Measurements from ENCODE around the gene CLIP4.
"Not testable (repeated sequence)": the region's sequence is repeated elsewhere in the genome, so short reads cannot be mapped to it uniquely, and the experiment has no call there.

The CLIP4 gene

GRCh38 chr2:29100564-29100963 is 14.7 kb upstream of the CLIP4 start:
- no peak for DNase-seq (ENCODE audit: low spot score)

- DNase-seq (ENCODE audit: low spot score) = no peak
Measured at GRCh38 chr2:29104688-29105087, 10.5 kb upstream of the CLIP4 start.

GRCh38 chr2:29105375-29105774 is 9.8 kb upstream of the CLIP4 start:
- no peak for DNase-seq (ENCODE audit: low spot score)

- DNase-seq (ENCODE audit: low spot score) = no peak
Measured at GRCh38 chr2:29106256-29106655, 9.0 kb upstream of the CLIP4 start.

DNA sequence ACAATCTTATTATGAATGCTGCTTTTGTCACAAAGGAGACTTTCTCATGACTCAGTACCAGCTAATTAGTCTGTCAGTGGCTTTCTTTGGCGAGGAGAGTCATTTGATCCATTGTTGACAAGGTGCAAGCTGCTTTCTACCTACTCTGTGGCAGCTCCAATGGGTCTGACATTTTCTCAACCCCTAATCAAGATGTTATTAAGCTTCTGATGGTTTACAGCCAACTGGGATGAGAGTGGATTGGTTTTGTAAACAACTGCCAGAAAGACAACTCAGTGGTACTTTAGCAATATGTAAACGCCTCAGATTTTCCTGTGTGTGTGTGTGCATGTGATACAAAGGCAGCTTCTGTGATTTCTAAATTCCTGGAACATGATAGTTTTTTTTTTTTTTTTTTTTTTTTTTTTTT is 8.2 kb upstream of the CLIP4 start:
- DNase-seq (ENCODE audit: low spot score) = peak; percentile 42

DNA sequence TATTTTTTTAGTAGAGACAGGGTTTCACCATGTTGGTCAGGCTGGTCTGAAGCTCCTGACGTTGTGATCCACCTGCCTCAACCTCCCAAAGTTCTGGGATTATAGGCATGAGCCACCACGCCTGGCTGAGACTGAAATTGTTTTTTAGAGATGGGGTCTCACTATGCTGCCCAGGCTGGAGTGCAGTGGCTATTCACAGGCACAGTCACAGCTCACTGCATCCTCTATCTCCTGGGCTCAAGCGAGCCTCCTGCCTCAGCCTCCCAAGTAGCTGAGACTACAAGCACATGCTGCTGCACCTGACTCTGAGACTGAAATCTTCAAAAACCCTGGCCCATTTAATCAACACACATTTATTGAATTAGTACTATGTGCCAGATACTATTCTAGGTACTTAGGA is 7.7 kb upstream of the CLIP4 start:
- not testable (repeated sequence) for DNase-seq (ENCODE audit: low spot score)

DNA sequence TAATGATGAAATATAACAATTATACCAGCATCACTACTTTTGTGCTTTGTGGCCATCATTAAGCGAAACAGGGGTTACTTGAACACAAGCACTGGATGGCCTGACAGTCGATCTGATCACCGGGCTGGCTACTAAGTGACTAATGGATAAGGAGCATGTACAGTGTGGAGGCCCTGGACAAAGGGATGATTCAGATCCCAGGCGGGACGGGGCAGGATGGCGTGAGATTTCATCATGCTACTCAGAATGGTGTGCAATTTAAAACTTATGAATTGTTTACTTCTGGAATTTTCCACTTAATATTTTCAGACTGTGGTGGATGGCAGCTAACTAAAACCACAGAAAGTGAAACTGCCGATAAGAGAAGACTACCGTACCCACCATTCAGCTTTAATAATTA is 7.0 kb upstream of the CLIP4 start:
- DNase-seq (ENCODE audit: low spot score) = peak; percentile 78

- DNase-seq (ENCODE audit: low spot score) = no peak
Measured at GRCh38 chr2:29109246-29109645, 6.0 kb upstream of the CLIP4 start.

GRCh38 chr2:29110916-29111535 is 4.2 kb upstream of the CLIP4 start:
- DNase-seq (ENCODE audit: low spot score) = no peak

GRCh38 chr2:29112379-29112778 is 2.8 kb upstream of the CLIP4 start:
- no peak for DNase-seq (ENCODE audit: low spot score)

- DNase-seq (ENCODE audit: low spot score) = no peak
Measured at GRCh38 chr2:29113027-29113686, 2.1 kb upstream of the CLIP4 start.

DNA sequence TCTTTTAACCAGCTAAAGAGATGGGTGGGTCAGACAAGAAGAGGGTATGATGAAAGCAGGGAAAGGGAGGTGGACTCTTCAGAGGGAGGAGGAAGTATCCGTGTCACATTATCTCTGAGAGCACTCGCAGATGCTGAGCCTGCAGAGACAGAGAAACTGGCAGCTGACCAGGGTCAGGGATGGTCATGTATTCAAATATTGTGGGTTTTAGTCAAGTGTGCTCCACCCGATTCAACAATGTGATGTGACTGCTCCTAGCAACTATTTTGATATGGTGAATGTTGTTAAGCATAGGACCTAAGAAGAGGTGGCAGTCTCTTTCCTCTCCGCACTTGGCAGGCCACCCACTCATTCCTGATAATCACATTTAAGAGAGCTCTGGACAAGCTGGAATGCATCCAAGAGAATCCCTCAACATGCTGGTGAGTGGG is 1.3 kb upstream of the CLIP4 start:
- no peak for DNase-seq (ENCODE audit: low spot score)

DNA sequence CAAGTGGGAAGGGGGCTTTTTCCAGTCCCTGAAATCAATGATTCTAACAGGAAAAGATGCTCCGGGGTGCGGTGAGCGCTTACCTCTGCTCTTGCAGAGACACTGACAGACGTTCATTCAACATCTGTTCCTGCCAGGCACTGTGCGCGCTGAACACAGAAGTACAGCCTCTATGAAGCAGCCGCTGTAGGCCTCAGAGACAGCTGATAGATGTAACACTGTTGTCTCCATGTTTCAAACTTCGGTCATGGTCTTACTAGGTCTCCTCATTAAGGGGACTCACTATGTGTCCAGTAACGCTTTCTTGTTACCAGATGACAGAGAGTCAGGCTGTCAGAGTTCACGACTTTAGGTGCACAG is 649 bp upstream of the CLIP4 start:
- no peak for DNase-seq (ENCODE audit: low spot score)

DNA sequence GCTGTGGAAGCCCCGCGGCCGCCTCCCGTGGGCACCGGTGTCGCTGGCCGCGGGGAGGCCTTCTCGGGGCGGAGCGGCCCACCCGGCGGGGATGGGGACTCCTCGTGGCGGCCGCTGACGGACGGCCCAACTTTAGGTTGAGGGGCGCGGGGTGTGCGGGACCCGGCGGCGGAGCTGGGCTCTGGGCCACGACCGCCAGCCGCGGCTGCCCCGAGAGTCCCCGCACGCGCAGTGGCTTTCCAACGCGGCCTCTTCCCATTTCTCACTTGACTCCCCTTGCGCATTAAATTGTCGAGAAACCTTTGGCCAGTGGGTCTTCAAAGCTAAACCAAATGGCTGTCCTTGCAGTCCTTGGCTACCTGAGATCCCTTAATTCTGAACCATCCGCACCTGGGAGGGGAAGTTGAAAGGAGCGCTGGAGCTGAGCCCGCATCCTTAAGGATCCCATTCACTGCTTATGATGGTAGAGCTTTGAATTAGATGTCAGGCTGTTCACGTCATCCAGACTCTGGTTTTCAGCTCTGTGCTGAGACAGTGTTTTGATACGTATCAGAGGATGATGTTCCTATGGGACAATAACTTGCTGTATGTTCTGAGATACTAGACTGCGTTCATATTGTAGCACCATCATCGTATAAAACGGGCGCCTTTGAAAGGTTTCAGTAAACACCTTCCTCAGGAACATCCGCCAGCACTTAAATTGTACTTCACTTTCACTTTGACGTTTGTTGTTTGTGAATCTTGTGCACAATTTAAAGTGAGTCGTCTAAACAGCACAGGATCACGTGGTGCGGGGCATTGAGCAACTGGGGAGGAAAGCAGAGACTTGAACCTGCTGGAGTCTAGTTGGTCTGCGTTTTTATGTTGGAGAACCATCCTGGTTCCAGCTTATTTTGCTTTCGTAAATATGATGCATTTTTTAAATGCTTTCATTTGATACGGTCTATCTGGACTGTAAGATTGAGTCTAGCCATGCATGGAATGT is 874 bp downstream of the CLIP4 start:
- peak; percentile 44 for DNase-seq (ENCODE audit: low spot score)

GRCh38 chr2:29117636-29118303 is 2.6 kb downstream of the CLIP4 start:
- peak; percentile 61 for DNase-seq (ENCODE audit: low spot score)

DNA sequence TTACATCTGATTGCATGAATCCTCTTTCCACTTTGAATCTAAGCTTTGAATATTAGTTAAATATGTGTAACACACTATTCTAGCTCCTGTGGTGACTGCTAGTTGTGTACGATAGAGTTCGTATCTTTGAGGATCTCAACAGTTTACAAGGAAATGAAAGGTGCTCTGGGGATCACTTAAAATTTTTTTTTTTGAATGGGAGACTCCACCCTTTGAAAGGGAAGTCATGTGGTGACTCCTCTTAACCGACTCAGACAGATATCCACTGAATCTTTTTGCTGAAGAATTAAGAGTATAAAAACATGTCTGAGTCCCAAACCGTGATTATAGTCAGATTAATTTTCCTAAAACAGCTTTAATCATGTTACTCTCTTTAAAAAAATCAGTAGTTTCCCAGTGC is 4.0 kb downstream of the CLIP4 start:
- no peak for DNase-seq (ENCODE audit: low spot score)

- no peak for DNase-seq (ENCODE audit: low spot score)
Measured at GRCh38 chr2:29120846-29121245, 5.6 kb downstream of the CLIP4 start.

DNA sequence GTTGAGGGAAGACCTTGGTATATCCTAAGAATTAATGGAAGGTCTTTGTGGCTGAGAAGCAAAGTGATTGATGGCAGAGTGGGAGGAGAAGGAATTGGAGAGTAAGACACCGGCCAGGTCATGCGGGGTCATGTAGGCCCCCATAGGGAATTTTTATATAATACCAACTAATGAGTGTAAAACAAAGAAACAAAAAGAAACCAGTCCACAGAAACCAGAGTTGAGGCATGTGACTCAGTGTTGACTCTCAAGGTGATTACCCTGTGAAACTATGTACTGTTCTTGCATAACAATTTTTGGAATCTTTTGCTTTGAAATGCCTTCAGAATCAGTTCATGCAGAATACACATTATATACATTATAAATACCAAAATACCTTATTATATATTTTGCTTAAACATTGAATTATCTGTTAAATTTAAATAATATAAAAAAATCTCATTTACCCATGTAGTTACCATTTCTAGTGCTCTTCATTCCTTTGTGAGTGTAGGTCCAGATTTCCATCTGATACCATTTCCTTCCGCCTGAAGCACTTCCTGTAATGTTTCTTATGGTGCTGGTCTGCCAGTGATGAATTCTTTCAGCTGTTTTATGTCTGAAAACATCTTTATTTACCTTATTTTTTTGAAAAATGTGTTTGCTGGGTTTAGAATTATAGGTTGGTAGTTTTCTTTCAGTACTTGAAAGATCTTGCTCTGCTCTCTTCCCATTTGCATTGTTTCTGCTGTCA is 8.6 kb downstream of the CLIP4 start:
- no peak for DNase-seq (ENCODE audit: low spot score)

GRCh38 chr2:29124504-29124903 is 9.3 kb downstream of the CLIP4 start:
- no peak for DNase-seq (ENCODE audit: low spot score)

DNA sequence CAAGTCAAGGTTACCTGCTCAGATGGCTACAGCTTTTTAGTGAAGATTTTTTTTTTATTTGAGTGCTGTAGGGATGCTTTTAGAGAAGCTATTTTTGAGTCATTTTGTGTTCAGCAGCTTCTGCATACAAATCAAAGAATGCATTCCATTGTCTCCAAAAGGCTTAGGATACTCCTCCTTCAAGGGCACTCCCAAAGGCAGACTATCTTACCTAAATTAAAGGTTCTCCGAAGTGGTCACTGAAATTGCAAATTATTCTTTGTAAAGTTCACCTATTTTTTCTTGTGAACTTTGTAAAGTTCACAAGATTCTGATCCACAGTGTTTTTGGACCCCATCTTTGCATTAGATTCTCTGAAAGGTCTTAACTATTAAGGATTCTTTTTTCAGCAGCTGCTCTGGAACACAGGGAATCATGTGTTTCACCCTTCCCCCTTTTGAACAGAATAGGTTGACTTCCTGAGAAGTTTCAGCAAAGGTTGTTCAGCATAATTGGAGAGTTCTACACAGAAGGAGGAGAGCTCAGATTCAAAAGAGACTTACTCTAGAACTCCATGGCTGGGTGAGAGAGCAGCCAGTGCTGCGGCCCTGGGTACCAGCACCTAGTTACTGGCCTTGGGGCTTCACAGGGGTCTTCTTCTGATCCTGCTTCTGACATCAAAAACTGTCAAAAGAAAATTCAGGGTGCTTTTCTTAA is 14.5 kb downstream of the CLIP4 start:
- no peak for DNase-seq (ENCODE audit: low spot score)

DNA sequence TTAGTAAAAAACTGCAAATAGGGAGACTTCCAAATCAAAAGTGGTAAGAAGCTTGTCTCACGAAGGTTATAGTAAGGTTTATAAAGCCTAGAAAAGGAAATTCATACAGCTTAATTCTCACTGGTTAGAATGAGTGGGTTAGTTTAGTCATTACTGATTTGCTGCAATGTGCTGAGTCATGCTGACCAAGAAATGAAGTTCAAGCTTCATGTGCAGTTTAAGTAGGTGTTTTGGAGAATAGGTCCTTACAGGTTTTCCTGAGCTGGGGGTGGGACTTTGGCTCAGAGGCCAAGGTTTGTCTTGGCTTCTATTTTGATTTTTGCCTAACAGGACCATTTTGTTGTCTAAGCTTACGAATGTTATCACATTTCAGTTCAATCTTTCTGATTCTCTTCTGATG is 15.1 kb downstream of the CLIP4 start:
- no peak for DNase-seq (ENCODE audit: low spot score)

All from COLO829 (cell line).